OCI-LY3 (cell line): ENCODE measurements around the gene CNOT9.

Experiments used
- EZH2phosphoT487 ChIP-seq: fragments of 200-600 bp; shearing (Covaris generic); IDR thresholded peaks from 2 replicates; pipeline ENCODE4 v1.6.1; 2018; ENCODE audit warnings: antibody characterized with exemption, mixed run types, low read depth
- TF ChIP-seq, protein P1 (sequence below): fragments of 200-600, 300-600 bp; sonication (generic); IDR thresholded peaks from 2 replicates; pipeline ENCODE4 v1.5.1; 2014; ENCODE audit warnings: antibody characterized with exemption, low read length, low read depth

DNA sequence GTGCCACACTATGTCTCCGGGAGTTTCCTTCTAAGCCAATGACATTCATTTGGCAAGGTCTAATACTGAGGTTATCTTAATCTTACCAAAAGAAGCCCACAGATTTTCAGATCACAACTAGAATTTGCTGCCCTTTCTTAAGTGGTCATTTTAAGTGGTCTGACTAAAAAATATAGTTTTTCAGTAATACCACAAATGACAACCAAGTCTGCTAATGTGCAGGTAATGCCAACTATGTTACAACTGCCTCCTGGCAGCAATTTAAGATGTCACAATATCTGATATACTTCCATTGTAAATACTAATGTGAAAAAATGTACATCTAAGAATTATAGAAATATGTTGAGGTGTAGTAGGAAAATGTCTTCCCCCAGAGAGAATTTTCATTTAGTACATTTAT is 49.8 kb upstream of the CNOT9 start:
- TF ChIP-seq, protein P1, sequence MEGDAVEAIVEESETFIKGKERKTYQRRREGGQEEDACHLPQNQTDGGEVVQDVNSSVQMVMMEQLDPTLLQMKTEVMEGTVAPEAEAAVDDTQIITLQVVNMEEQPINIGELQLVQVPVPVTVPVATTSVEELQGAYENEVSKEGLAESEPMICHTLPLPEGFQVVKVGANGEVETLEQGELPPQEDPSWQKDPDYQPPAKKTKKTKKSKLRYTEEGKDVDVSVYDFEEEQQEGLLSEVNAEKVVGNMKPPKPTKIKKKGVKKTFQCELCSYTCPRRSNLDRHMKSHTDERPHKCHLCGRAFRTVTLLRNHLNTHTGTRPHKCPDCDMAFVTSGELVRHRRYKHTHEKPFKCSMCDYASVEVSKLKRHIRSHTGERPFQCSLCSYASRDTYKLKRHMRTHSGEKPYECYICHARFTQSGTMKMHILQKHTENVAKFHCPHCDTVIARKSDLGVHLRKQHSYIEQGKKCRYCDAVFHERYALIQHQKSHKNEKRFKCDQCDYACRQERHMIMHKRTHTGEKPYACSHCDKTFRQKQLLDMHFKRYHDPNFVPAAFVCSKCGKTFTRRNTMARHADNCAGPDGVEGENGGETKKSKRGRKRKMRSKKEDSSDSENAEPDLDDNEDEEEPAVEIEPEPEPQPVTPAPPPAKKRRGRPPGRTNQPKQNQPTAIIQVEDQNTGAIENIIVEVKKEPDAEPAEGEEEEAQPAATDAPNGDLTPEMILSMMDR = no peak
- no peak for TF ChIP-seq EZH2phosphoT487
